ENCODE data around the gene RUFY3.

Gene RUFY3

GRCh38 chr4:70842761-70843435 is 121.1 kb downstream of the RUFY3 start:
- no peak for DNase-seq

DNA sequence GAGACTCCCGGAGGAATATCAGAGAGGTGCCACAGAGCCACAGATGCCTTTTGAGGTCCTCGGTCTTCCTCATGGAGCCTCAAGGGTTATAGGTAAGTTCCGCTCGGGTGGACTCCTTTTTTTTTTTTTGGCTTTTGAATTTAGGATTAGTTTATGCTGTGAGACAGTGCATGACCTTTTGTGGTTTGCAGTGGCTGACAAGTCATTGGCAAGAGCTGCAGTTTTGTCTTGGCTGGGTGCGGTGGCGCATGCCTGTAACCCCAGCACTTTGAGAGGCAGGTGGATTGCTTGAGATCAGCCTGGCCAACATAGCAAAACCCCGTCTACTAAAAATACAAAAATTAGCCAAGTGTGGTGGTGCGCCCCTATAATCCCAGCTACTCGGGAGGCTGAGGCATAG is 122.4 kb downstream of the RUFY3 start:
- DNase-seq = no peak

- no peak for DNase-seq
These were observed 127.5 kb downstream of the RUFY3 start for GRCh38 chr4:70849291-70849690.

DNA sequence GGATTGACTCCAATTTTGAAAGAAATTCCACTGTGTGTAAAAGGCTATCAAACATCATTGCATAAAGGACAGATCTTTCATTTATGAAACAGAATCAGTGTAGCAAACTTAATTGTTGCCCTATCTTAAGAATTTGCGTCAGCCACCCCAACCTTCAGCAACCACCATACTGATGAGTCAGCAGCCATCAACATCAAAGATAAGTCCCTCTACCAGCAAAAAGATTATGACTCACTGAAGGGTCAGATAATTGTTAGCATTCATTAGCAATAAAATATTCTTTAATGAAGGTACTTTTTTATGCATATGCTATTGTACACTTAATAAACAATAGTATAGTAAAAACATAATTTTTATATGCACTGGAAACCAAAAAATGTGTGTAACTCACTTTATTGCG is 133.7 kb downstream of the RUFY3 start:
- DNase-seq = no peak

All from NCI-H2029 treated with DMSO at 0.1 percent for 48 hours (cell line).